GM19351 (cell line): ENCODE results near the gene HS2ST1.
"Not testable (repeated sequence)": the region's sequence is repeated elsewhere in the genome, so short reads cannot be mapped to it uniquely, and the experiment has no call there.

ENCODE experiments used
- ATAC-seq: cut with Tn5 transposase; IDR thresholded peaks from one replicate; pipeline ENCODE4 v1.9.1; 2021; ENCODE audit warnings: mild to moderate bottlenecking, moderate library complexity; ENCODE audit not compliant: unreplicated experiment

The HS2ST1 gene

GRCh38 chr1:86965012-86965826 is 50.8 kb downstream of the HS2ST1 start:
- no peak for ATAC-seq

GRCh38 chr1:86965827-86966182 is 51.4 kb downstream of the HS2ST1 start:
- ATAC-seq: peak; percentile 60

DNA sequence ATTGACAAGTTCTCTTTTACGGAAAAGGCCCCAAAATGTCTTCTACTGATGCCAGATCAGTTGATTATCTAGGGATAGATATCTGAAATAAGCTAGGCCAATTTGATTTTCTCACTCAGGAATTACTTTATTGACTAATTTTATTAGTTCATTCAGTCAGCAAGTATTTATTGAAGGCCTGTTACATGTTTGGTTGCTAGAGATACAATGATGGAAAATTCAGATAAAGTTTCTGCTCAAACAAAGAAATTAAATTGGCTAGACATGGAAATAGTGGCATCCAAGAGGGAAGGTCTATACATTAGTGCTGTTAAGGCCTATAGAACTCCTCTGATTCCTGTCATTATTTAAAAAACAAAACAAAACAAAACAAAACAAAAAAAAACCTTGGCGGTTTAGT is 56.5 kb downstream of the HS2ST1 start:
- ATAC-seq: no peak

DNA sequence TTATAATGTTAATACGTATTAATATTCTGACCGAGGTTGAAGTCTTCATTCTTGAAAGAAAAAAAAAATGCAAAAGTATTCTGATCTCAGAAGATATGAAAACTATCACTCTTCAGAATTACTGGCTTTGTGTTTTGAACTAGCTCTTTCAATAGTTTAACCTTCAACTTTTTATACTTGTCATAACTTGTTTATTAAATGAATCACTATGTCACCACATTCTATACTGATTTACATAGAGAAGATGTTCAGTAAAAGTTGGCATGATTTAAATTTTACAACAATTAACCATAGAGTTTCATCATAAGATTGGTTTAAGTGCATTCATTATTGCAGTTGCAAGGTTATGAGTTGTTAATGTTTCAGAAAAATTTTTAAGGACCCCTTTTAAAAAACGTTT is 57.3 kb downstream of the HS2ST1 start:
- no peak for ATAC-seq

- no peak for ATAC-seq
Measured at GRCh38 chr1:86972262-86972661, 57.8 kb downstream of the HS2ST1 start.

GRCh38 chr1:86975993-86976550 is 61.6 kb downstream of the HS2ST1 start:
- ATAC-seq: no peak

DNA sequence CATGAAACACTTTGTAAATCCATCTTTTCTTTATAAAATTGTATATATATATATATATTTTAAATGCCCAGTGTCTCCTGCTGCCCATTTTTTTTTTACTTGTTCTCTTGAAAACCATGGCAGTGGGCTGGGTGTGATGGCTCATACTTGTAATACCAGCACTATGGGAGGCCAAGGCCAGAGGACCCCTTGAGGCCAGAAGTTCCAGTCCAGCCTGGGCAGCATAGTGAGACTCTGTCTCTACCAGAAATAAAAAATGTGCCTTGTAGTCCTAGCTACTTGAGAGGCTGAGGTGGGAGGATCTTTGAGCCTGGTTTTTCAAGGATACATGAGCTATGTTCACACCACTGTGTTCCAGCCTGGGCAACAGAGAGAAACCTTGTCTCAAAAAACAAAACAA is 62.2 kb downstream of the HS2ST1 start:
- ATAC-seq: no peak

DNA sequence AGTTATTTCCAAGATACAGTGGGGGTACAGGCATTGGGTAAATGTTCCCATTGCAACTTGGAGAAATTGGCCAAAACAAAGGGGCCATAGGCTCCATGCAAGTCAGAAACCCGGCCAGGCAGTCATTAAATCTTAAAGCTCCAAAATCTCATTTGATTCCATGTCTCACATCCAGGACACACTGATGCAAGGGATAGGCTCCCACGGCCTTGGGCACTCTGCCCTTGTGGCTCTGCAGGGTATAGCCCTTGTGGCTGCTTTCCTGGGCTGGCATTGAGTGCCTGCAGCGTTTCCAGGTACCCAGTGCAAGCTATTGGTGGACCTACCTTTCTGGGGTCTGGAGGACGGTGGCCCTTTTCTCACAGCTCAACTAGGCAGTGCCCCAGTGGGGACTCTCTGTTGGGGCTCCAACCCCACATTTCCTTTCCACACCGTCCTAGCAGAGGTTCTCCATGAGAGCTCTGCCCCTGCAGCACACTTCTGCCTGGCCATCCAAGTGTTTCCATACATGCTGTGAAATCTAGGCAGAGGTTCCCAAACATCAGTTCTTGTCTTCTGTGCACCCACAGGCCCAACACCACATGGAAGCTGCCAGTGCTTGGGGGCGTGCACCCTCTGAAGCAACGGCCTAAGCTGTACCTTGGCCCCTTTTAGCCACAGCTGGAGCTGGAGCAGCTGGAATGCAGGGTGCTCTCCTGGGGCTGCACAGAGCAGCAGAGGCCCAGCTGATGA is 67.2 kb downstream of the HS2ST1 start:
- no peak for ATAC-seq

DNA sequence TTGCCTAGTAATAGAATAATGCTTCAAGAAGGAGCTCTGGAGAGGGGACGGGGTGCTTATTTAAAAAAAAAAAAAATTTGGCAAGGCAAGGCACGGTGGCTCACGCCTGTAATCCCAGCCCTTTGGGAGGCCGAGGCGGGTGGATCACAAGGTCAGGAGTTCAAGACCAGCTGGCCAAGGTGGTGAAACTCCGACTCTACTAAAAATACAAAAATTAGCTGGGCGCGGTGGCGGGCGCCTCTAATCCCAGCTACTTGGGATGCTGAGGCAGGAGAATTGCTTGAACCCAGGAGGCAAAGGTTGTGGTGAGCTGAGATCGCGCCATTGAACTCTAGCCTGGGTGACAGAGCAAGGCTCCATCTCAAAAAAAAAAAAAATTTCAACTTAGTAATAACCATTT is 69.2 kb downstream of the HS2ST1 start:
- not testable (repeated sequence) for ATAC-seq

DNA sequence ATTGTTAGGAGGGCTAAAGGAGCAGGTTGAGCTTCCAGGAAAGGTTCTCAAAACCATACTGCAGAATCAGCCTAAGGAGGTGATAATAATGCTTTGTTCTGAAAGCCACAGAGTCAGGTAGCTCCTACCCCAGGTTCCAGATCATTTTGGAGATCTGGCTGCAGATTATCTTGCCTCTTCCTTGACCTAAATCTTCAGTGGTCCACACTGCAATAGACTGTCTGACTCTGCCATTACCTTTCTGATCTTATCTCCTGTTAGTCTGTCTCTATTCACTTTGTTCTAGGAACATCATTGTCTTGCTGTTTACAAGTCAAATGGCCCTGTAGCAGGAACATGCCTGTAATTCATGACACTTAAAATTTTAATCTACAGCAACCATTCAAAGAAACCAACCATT is 73.0 kb downstream of the HS2ST1 start:
- ATAC-seq: no peak

- no peak for ATAC-seq
Measured at GRCh38 chr1:86988835-86989234, 74.4 kb downstream of the HS2ST1 start.

- not testable (repeated sequence) for ATAC-seq
Measured at GRCh38 chr1:86989690-86990089, 75.3 kb downstream of the HS2ST1 start.

DNA sequence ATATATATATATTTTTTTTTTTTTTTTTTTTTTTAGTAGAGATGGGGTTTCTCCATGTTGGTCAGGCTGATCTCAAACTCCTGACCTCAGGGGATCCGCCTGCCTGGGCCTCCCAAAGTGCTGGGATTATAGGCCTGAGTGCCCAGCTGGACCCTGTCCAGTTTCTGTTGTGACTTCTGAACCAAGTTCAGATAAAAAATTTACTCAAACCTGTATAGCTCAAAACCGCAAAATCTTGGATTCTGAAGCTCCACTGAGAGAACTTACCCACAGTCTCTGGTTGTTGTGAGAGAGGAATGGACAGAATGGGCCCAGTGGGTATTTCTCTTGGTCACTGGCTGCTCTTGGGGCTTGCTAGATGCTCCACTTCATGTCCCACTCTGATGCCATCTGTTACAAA is 76.4 kb downstream of the HS2ST1 start:
- no peak for ATAC-seq

DNA sequence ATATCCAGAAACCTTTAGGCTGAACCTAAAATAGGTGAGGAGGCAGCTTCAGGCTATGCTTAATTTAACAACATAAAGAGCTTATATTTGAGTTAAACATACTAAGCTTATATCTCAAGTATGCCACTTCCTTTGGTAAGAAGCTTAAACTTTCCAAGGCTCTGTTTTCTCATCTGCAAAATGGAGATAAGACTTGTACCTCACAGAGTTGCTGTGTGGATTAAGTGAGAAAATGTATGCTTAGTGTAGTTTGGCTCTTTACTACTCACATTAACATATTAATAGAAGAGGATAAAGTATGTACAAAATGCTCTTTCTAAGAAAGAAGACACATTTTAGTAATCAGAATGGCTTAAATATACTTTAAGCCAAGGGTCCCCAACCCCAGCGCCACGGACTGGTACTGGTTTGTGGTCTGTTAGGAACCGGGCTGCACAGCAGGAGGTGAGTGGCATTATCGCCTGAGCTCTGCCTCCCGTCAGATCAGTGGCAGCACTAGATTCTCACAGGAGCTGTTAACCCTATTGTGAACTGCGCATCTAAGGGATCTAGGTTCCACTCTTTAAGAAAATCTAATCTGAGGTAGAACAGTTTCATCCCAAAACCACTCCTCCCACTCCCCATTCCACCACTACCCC is 77.2 kb downstream of the HS2ST1 start:
- ATAC-seq: no peak

DNA sequence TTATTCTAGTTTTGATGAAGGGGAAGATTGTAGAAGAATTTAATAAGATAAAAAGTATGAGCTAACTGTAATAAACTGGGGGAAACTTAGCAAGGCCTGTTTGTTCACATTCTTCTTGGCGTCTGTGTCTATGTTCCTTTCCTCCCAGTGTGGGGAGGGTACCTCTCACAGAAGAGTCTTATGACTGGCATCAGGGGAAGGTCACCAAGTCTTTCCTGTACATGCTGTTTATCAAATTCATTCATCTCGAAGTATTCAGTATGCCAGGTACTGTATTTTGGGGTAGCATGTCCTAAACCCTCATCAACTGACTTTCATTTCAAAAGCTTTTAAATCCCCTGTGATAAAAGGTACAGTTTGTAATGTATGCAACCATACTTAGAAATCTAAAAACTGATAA is 78.4 kb downstream of the HS2ST1 start:
- ATAC-seq: no peak

- no peak for ATAC-seq
Measured at GRCh38 chr1:86993269-86993985, 79.0 kb downstream of the HS2ST1 start.

- no peak for ATAC-seq
Measured at GRCh38 chr1:86994061-86994460, 79.6 kb downstream of the HS2ST1 start.

DNA sequence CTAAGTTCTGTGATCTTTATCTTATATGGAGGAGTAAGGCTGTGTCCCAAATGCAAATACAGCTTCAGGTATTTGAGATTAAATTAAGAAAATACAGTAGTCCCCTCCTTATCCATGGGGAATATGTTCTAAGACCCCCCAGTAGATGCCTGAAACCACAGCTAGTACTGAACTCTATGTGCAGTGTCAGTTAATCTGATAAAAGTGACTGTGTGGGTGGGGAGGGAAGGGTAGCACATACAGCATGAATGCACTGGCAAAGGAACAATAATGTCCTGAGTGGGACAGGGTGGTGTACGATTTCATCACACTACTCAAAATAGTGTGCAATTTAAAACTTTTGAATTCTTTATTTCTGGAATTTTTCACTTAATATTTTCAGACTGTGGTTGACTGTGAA is 83.1 kb downstream of the HS2ST1 start:
- no peak for ATAC-seq

DNA sequence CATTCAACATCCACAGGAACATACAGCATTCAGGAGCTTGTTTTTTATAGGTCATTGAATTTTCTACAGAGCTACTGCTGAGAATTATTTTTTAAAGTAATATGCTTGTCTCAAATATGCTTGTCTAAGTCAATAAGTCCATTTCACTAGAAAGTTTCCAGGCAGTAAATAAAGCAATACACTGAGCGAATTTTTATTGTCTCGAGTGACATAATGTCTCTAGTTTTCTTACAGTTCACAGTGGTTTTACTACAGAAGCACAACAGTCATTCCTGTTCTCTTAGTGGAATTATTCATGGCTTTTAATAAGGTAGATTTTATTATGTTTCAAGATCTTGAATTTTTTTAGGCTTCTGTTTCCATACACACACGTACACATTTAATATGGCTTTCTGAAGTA is 83.8 kb downstream of the HS2ST1 start:
- ATAC-seq: no peak

DNA sequence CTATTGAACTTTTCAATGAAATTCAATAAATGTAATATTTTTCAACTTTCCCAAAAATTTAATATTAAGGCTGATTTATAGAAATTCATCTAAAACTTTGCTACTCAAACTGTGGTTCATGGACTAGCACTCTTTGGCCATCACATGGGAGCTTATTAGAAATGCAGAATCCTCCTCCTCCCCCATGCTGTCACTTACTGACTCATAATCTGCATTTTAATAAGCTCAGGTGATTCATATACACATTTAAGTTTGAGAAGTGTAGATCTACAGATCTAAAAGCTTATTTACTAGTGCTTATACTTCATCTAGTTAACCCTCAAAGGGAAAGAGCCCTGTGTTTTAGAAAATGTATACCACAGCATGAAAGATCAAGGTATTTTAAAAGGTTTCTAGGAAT is 84.3 kb downstream of the HS2ST1 start:
- no peak for ATAC-seq

DNA sequence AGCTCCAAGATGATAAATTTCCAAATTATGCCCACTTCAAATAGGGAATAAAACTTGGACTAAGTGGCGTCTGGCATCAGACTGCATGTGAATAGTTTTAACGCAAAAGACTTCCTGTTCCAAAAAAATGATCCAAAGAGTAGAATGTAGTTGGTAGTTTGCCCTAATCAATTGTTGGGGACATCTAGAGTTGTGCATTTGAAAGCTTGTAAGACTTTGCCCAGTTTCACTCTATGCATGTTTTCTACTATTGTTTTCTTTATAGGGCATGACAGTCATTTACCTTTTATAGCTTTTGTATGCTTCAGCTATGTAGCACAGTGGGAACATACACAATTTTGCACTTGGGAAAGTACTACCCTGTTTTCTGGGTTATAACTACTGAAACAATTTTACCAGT is 86.0 kb downstream of the HS2ST1 start:
- ATAC-seq: no peak
